ELF-1 (cell line): Measurements from ENCODE around the gene ECE1.
A peak's percentile ranks its signal among the peaks of the same experiment; 100 is the strongest.
"Not testable (repeated sequence)": the region's sequence is repeated elsewhere in the genome, so short reads cannot be mapped to it uniquely, and the experiment has no call there.

Experiments used
- DNase-seq: peaks from one replicate; pipeline ENCODE4 v3.0.0-alpha.2; 2016; ENCODE audit warnings: low read depth, low spot score

Gene ECE1

DNA sequence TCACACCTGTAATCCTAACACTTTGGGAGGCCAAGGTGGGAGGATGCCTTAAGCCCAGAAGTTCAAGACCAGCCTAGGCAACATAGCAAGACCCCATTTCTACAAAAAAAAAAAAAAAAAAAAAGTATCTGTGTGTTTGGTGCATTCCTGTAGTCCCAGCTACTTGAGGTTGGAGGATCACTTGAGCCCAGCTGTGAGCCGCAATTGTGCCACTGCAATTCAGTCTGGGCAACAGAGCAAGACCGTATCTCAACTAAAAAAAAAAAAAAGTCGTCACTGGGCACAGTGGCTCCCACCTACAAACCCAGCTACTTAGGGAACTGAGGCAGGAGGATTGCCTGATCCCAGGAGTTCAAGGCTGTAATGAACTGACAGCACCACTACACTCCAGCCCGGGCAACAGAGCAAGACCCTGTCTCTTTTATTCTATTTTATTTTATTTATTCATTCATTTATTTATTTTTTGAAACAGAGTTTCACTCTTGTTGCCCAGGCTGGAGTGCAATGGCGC is 105.0 kb downstream of the ECE1 start:
- DNase-seq, result no peak

DNA sequence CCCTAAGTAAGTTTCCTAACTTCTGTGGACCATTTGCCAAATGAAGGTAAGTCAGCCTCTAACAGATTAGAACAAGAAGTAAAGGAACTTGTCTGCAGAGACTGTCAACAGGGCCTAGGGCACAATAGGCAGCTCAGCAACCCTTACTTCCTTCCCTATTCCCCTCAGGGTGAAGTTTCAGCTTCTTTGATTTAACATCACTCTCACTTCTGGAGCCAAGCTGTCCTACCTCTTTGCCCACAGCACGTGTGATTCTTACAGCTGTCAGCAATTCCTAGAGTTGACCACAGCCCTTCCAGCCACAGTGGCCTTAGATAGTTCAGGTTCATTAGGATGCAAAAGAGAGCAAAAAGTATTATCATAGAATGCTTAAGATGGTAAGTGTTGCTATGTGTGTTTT is 106.0 kb downstream of the ECE1 start:
- peak; percentile 39 for DNase-seq

DNA sequence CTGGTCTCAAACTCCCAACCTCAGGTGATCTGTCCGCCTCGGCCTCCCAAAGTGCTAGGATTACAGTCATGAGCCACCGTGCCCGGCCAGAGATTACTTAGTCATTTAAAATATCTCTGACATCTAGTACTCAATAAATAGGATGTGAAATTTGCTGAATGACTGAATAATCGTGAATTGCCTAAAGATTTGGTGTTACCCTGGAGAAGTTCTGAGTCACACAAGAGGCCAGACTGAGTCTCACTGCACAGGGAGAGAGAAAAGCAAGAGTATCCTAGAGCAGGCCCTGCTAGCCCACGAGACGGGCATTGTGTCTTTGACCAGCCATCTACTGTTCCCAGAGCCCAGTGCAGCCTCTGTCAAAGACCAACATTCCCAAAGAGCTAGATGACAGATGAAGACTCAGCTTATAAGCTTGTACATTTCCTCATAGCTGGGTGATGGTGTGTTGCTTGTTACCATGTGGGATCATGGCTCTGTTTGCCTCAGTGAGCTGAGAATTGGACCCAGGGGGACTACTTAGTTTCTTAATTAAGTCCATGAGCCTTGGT is 108.0 kb downstream of the ECE1 start:
- DNase-seq, result no peak

DNA sequence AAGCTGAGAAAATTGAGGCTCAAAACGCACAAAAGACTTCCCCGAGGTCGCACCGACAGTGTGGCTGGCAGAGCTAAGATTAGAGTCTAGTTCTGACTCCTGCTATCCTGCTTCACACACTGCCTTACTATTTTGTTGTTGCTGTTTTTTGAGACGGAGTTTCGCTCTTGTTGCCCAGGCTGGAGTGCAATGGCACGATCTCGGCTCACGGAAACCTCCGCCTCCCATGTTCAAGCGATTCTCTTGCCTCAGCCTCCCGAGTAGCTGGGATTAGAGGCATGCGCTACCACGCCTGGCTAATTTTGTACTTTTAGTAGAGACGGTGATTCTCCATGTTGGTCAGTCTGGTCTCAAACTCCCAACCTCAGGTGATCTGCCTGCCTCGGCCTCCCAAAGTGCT is 112.0 kb downstream of the ECE1 start:
- not testable (repeated sequence) for DNase-seq

DNA sequence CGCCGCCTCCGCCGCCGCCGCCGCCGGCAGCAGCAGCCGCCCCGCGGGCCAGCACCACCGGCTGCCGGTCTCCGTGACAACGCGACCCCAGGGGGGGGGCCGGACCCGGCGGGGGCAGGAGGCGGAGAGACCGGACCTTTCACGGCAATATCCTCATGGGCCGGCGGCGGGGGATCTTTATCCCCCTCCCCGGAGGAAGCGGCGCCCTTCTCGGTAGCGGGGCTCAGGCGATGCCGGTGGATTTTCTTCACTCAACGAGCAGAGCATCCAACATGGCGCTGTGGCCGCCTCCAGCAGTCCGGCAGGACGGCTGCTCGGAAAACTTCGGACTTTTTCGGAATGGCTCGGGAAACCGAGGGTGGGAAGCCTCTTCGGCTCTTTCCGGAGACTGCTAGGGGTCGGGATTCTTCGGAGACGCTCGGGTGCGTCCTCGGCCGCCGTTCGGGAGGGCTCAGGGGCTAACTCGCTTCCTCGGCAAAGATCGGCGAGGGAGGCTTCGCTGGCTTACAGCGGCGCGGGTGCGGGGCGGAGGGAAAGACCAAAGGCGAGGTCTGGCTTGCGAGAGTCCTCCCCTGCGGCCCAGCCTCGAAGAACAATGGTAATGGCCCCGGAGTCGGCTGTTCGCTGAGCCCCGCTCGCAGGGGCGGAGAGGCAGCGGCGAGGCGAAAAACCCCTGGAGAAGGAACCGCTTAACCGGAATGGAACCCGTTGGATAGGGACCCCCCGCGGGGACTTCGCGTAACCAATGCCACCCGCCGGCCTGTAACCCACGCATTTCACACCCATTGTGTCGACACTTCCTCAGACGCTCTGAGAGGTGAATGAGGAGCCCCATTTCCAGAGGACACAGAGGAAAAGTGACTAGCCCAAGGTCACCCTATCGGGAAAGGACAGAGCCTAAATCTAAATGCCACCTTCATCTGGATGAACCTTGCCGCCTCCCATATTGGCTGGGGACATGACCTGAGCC is 113.4 kb downstream of the ECE1 start, which contains the start of gene EIF4G3:
TSS of gene EIF4G3 (minus strand) at position 312 of the 970 bp plus-strand sequence. CDS start 174,155 bp downstream, outside the sequence.
- peak; percentile 99 for DNase-seq

DNA sequence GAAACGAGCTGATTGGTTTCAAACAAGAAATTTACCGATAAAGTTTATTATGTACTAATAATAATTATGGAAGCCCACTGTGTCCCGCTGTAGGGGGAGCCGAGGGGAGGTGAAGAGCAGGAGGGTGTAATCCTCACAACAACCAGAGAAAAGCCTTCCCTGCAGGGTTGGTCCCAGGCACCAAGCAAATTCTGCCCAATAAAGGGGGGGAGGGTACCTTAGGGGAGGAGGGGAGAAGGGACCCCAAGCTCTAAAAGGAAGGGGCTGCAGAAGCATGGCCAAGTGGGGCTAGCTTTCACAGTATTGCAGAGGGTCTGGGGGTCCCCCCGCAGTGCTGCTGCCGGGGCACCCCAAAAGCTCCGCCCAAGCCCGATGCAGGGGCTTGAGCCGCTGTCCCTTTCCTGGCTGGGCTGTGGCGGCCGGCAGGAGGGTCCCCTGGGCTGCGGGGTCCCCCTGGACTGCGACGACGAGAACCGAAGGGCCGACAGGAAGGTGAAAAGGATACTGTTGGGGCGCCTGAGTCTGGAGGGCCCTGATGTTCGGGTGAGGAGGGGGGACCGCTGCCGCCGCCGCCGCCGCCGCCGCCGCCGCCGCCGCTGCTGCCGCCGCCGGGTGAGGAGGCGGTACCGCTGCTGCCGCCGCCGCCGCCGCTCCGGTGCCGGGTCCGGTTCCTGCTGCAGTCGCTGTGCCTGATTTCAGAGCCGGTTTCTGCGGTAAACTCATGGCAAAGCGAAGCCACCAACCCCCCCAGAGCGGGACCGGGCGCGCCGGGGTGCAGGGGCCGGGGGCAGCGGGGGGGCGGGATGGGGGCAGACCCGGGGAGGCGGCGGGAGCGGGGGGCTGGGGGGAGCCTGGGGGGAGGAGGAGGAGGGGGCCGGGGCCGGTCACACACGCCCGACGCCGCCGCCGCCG is 114.3 kb downstream of the ECE1 start:
- peak; percentile 39 for DNase-seq

DNA sequence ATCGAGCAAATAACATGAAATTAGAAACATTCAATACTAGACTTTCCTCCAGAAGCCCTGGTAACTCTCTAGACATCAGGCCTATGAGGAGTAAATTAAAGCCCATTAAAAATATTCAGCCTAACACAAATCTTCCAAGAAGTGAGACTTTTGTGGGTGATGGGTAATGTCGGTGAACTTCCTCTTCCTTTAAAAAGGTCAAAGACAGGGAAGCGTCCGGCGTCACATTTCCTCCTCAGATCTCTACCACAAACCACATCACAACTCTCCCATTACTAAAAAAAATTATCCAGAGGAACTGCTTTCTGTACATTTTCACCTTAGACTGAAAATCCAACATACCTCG is 115.0 kb downstream of the ECE1 start:
- no peak for DNase-seq

DNA sequence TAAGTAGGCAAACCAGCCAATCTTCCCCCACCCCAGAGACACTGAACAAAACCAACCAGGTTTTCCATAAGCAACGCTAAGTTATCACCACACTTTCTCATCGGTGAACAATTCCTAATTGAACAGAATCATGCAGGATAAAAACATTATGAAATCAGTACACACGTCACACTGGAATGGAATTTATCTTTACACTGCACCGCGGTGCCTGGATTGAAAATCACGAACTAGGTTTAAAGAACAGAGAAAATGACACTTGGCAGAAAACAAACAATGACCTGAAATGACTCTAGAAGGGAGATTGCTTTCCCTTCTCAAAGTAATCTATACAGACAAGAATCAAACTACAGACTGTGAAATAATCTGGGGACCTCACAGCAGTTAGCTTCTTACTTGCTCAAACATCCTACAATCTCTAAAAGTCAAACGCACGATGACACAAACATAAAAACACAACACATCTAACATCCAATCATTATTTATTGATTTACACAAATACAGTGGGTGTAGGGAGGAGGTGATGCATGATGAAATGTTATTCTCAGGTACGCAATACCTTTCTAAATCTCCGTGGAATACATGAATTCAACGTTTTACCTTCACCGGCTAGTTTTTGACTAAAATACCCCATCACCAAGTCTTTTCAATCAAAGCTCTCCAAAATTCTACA is 115.5 kb downstream of the ECE1 start:
- no peak for DNase-seq

DNA sequence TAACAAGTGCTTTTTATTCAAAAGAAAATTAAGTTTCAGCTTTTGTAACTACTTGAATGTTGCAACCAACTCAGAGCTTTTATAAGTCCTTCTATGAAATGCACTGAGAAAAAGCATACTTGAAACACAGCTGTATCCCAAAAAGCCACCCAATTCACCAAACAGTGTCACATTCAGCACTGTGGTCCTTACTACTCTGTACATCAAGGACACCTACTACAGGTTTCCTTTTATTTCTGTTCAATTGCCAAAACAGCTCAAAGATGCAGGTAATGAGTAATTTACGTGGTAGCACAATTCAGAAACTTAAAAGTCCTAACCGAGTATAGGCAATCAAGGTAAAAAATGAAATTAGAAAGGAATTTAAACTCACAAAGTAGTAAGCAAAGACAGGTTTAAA is 116.0 kb downstream of the ECE1 start:
- DNase-seq, result no peak

DNA sequence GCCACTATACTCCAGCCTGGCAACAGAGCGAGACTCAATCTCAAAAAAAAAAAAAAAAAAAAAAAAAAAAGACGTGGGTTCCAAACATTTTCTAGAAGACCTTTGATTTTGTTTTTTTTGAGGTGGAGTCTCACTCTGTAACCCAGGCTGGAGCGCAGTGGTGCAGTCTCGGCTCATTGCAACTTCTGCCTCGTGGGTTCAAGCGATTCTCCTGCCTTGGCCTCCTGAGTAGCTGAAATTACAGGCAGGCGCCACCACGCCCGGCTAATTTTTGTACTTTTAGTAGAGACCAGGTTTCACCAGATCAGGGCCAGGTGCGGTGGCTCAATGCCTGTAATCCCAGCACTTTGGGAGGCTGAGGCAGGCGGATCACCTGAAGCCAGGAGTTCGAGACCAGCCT is 117.2 kb downstream of the ECE1 start:
- not testable (repeated sequence) for DNase-seq

DNA sequence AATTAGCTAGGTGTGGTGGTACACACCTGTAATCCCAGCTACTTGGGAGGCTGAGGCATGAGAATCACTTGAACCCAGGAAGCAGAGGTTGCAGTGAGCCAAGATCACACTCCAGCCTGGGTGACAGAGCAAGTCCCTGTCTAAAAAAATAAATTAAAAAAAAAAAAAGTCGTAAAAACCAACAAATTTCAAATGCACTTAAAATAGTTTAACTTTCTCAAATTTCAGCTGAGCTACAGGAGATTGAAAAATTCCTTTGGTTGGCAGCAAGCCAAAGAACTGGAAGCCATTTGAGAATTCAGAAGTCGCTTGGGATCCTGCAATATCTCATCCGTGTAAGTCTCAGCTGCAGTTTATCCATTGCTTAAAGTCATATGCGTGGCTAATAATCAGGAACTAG is 119.4 kb downstream of the ECE1 start:
- not testable (repeated sequence) for DNase-seq

DNA sequence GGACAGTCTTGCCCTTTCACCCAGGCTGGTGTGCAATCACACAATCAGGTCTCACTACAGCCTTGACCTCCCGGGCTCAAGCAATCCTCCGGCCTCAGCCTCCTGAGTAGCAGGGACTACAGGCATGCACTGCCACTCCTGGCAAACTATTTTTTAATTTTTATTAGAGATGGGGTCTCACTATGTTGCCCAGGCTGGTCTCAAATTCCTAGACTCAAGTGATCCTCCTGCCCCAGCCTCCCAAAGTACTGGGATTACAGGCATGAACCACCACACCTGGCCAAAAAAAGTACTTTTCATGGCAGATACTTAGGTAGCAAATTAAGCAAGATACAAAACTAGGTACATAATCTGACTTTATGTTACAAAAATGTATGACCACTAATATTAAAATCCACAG is 121.8 kb downstream of the ECE1 start:
- DNase-seq, result no peak
